ENCODE measurements around the gene NARF. TPM values are rescaled to one million over a fixed set of nuclear protein-coding genes. Genes with fewer than 3 reads are reported as not detected.
A peak's percentile ranks its signal among the peaks of the same experiment; 100 is the strongest.

NARF gene
- total RNA-seq, 3 donors from 2014 or later, result 31.9 to 59.5 (median 44.9) TPM

- H3K27ac ChIP-seq, result peak overlapping the region in 1 of 2 donors; percentile 48
- H3K36me3 ChIP-seq, result no peaks in the 10 kb centered on the region
- H3K4me1 ChIP-seq, result no peaks in the 10 kb centered on the region
- no peaks in the 10 kb centered on the region for H3K27me3 ChIP-seq
- no peak for TF ChIP-seq POLR2A (IDR thresholded peaks at IDR 0.05)
- peak in 1 of 3 donors; percentile 30 for TF ChIP-seq POLR2AphosphoS5 (IDR thresholded peaks at IDR 0.05)
- no peak for TF ChIP-seq CTCF (IDR thresholded peaks at IDR 0.05)
- no peaks in the 10 kb centered on the region for H3K9me3 ChIP-seq
- DNase-seq (ENCODE audit: low spot score in 2 of 2), result no peak
- intact Hi-C loops (cut with DNase I; ENCODE audit: low total_unique reads), result no loop called here
- no peak overlapping the region for H3K4me3 ChIP-seq
Measured at GRCh38 chr17:82517230-82517865, 58.8 kb downstream of the NARF start.

- intact Hi-C loops (cut with DNase I; ENCODE audit: low total_unique reads), result no loop called here
- H3K27me3 ChIP-seq, result no peaks in the 10 kb centered on the region
- H3K9me3 ChIP-seq, result no peaks in the 10 kb centered on the region
Measured at GRCh38 chr17:82518826-82519810, 60.6 kb downstream of the NARF start, which contains the start of gene FOXK2. Gene FOXK2 (plus strand): TSS chr17:82519732. CDS start chr17:82519889, 157 bp downstream.

GRCh38 chr17:82519971-82520903, 61.7 kb downstream of the NARF start:
- H3K4me1 ChIP-seq, result peaks cover 0 to 4% of the 10 kb centered on the region in 2 donors
- H3K27ac ChIP-seq, result peak overlapping the region; percentile 83 to 99
- H3K27me3 ChIP-seq, result no peaks in the 10 kb centered on the region
- H3K4me3 ChIP-seq, result peak overlapping the region; percentile 77 to 99 (median 87)
- H3K9me3 ChIP-seq, result no peaks in the 10 kb centered on the region
- intact Hi-C loops (cut with DNase I; ENCODE audit: low total_unique reads), result no loop called here
- DNase-seq (ENCODE audit: low spot score in 2 of 2), result no peak
- H3K36me3 ChIP-seq, result no peaks in the 10 kb centered on the region
- TF ChIP-seq POLR2AphosphoS5 (IDR thresholded peaks at IDR 0.05) (no peak), CTCF (IDR thresholded peaks at IDR 0.05) (no peak), POLR2A (IDR thresholded peaks at IDR 0.05) (no peak)

More at GRCh38 chr17:82518826-82519810, 60.6 kb downstream of the NARF start, which contains the start of gene FOXK2:
- DNase-seq (ENCODE audit: low spot score in 2 of 2), result peak; percentile 90 to 94
- Histone ChIP-seq H3K36me3 (no peaks in the 10 kb centered on the region), H3K27ac (peak within 1 kb of the TSS; percentile 95 to 99), H3K4me3 (peak within 1 kb of the TSS; percentile 77 to 99 (median 87)), H3K4me1 (no peaks in the 10 kb centered on the region)
- no peak for TF ChIP-seq POLR2A (IDR thresholded peaks at IDR 0.05)
- TF ChIP-seq CTCF (IDR thresholded peaks at IDR 0.05), result peak in 1 of 3 donors; percentile 13
- TF ChIP-seq POLR2AphosphoS5 (IDR thresholded peaks at IDR 0.05), result peak; percentile 5 to 65 (median 63)

GRCh38 chr17:82524540-82524939, 66.0 kb downstream of the NARF start:
- TF ChIP-seq POLR2A (IDR thresholded peaks at IDR 0.05) (no peak), POLR2AphosphoS5 (IDR thresholded peaks at IDR 0.05) (no peak), CTCF (IDR thresholded peaks at IDR 0.05) (no peak)
- Histone ChIP-seq H3K4me1 (peaks cover 0 to 22% of the 10 kb centered on the region in 2 donors), H3K27me3 (no peaks in the 10 kb centered on the region), H3K36me3 (no peaks in the 10 kb centered on the region), H3K9me3 (no peaks in the 10 kb centered on the region), H3K4me3 (no peak overlapping the region), H3K27ac (peak overlapping the region in 1 of 2 donors; percentile 56)
- intact Hi-C loops (cut with DNase I; ENCODE audit: low total_unique reads), result no loop called here
- DNase-seq (ENCODE audit: low spot score in 2 of 2), result no peak

Measured in breast epithelium (tissue), 4 donors.